Upper lobe of right lung (tissue), 1 donor: ENCODE measurements around the gene FUT7. TPM values are rescaled to one million over a fixed set of nuclear protein-coding genes. Genes with fewer than 3 reads are reported as not detected.
A peak's percentile ranks its signal among the peaks of the same experiment; 100 is the strongest.

Experiments used
- ATAC-seq: fragments of 200-7000 bp; cut with Tn5 transposase; one replicate; pipeline ENCODE4 v1.9.1; 2020; ENCODE audit warnings: mild to moderate bottlenecking, moderate library complexity
- DNase-seq: peaks from one replicate; pipeline ENCODE4 v3.0.0-alpha.2; 2020
- H3K27ac ChIP-seq: fragments of 200-600 bp; one replicate; pipeline ENCODE4 v1.8.0; 2022
- H3K27me3 ChIP-seq: fragments of 200-600 bp; one replicate; pipeline ENCODE4 v1.8.0; 2022; ENCODE audit warnings: mild to moderate bottlenecking
- H3K36me3 ChIP-seq: fragments of 200-600 bp; one replicate; pipeline ENCODE4 v1.8.0; 2022
- H3K4me1 ChIP-seq: fragments of 200-600 bp; one replicate; pipeline ENCODE4 v1.8.0; 2022
- H3K4me3 ChIP-seq: fragments of 200-600 bp; one replicate; pipeline ENCODE4 v1.8.0; 2022; ENCODE audit warnings: mild to moderate bottlenecking
- H3K9me3 ChIP-seq: fragments of 200-600 bp; one replicate; pipeline ENCODE4 v1.8.0; 2022
- intact Hi-C: fragments of 100-400 bp; cut with DNase I; formaldehyde crosslinking; loops from one replicate; pipeline ENCODE4 v1.11.0; 2022
- total RNA-seq: library from RNA; stranded (reverse); fragmentation: NEBNext Ultra II Directional; extraction: Animal tissue kit (Norgen Biotek cat#: 25700); gene quantifications from one replicate; pipeline ENCODE4 v1.2.1, GENCODE V29; 2021
- TF ChIP-seq, protein P1 (sequence below): fragments of 200-600 bp; IDR thresholded peaks from one replicate; pipeline ENCODE4 v1.8.0; 2022; ENCODE audit warnings: antibody characterized with exemption
- donor health status: DM: no; HTN: yes; CAD: no; lungs with severe emphysema.

Gene FUT7
- total RNA-seq, 1 donor from 2014 or later, result 0.81 TPM

DNA sequence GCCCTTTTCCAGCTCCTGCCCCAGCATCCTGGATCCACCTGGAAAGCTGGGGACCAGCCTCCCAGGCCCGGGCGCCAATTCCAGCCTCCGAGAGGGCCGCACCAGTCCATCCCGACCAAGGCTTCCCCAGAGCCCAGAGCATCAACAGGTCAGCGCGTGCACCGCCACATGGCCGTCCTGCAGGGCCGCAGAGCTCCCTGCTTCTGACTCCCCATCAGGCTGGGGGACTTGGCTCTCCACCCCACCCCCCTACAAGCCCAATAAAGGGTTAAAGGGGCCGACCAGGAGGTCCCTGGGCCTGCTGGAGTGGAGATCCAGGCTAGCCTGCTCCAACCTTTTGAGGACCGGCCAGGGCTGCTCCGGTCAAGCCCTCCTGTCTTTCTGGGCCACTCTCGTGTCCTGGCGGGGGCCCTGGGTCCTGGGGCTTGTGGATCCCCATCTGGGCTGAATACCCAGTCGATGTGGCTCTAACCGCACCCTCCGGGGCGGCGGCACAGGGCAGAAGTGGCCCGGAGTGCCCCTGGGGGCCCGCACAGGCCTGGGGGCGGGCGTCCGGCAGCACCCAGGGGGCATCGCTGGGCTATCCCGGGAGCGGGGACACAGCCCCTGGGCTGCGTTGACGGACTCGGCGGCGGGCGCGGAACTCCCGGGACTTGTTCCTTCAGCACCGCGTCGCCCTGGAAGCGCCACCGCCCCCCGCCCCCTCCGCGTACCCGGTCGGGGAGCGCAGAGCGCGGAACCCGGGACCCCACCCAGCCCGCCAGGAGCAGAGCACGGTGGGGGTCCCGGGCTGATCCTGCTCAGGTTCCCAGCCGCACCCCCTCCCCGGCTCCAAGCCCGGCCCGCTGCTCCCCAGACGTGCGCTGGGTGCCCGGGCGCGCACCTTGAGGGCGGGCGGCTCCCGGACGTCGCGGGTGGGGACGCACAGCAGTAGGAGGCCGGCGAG, 21.4 kb upstream of the FUT7 start:
- TF ChIP-seq, protein P1, sequence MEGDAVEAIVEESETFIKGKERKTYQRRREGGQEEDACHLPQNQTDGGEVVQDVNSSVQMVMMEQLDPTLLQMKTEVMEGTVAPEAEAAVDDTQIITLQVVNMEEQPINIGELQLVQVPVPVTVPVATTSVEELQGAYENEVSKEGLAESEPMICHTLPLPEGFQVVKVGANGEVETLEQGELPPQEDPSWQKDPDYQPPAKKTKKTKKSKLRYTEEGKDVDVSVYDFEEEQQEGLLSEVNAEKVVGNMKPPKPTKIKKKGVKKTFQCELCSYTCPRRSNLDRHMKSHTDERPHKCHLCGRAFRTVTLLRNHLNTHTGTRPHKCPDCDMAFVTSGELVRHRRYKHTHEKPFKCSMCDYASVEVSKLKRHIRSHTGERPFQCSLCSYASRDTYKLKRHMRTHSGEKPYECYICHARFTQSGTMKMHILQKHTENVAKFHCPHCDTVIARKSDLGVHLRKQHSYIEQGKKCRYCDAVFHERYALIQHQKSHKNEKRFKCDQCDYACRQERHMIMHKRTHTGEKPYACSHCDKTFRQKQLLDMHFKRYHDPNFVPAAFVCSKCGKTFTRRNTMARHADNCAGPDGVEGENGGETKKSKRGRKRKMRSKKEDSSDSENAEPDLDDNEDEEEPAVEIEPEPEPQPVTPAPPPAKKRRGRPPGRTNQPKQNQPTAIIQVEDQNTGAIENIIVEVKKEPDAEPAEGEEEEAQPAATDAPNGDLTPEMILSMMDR, result no peak
- peaks cover 50% of the 10 kb centered on the region for H3K27me3 ChIP-seq
- peak overlapping the region; percentile 36 for H3K4me3 ChIP-seq
- peak; percentile 23 for ATAC-seq
- H3K36me3 ChIP-seq, result no peaks in the 10 kb centered on the region
- no peaks in the 10 kb centered on the region for H3K9me3 ChIP-seq
- H3K4me1 ChIP-seq, result peaks cover 22% of the 10 kb centered on the region
- intact Hi-C loops, result no loop called here
- no peak for DNase-seq
- no peak overlapping the region for H3K27ac ChIP-seq

DNA sequence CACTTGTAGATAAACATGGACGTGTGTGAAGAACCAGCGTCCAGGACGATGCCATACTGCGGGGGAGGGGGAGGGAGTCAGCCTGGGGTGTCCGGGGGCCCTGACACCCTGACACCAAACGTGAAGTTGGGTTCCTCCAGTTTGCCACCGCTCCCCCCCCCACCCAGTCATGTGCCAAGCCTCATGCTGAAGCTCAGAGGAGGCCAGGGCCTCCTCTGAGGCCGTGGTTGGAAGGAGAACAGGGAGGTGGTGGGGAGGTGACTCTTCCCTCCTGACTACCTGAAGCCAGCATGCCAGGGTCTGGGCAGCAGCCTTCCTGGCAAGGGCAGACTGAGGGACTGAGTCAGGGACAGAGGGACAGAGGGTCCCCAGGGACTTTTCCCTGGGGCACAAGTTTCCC, 20.4 kb upstream of the FUT7 start:
- peaks cover 59% of the 10 kb centered on the region for H3K27me3 ChIP-seq
- intact Hi-C loops, result no loop called here
- no peak overlapping the region for H3K4me3 ChIP-seq
- TF ChIP-seq, protein P1, result no peak
- no peaks in the 10 kb centered on the region for H3K36me3 ChIP-seq
- peaks cover 22% of the 10 kb centered on the region for H3K4me1 ChIP-seq
- ATAC-seq (no peak), DNase-seq (no peak)
- no peaks in the 10 kb centered on the region for H3K9me3 ChIP-seq
- H3K27ac ChIP-seq, result no peak overlapping the region

DNA sequence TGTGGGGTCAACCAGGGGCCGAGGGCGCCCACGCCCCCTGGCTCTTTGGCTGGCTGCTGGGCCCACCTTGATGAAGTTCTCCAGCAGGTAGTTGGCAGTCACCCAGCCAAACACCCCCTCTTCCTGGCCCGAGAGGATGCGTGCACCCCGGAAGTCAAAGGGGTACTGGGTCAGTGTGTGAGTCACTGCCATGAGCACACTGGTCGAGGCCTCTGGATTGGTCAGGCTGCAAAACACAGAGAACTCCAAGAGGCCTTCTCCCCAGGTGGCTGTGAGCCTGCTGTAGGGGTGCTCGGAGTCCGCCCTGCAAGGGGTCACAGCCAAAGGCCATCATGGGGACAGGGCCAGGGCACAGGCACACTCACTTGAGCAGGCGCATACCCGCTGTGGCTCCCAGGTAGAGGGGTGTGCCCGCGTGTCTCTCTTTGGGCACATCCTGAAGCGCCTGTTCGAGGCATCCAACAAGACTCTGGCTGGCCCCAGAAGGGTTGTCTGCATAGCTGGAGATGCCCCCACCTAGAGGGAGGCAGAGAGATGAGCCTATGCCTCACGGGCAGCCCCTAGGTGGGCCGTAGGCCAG, 19.3 kb upstream of the FUT7 start:
- peaks cover 27% of the 10 kb centered on the region for H3K4me1 ChIP-seq
- TF ChIP-seq, protein P1, result no peak
- ATAC-seq (no peak), DNase-seq (no peak)
- H3K4me3 ChIP-seq, result no peak overlapping the region
- no peaks in the 10 kb centered on the region for H3K36me3 ChIP-seq
- H3K27ac ChIP-seq, result no peak overlapping the region
- H3K9me3 ChIP-seq, result no peaks in the 10 kb centered on the region
- intact Hi-C loops, result no loop called here
- peaks cover 61% of the 10 kb centered on the region for H3K27me3 ChIP-seq

DNA sequence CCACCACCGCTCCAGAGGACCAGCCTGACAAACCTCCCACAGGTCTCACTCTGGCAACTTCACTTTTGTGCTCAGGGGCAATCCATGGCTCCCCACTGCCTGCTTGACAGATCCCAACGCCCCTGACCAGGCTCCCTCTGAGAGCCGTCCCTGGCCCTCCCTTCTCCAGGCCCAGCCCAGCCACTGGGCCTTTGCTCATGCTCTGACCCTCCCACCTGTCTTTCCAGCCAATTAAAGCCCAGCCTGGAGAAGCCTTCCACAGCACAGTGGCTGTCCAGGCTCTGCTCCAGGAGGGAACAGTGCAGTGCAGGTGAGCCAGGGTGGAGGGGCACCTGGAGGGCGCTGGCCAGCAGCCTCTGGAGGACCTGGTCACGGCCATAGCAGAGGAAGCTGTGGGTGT, 18.7 kb upstream of the FUT7 start:
- intact Hi-C loops, result no loop called here
- H3K27me3 ChIP-seq, result peaks cover 61% of the 10 kb centered on the region
- H3K4me3 ChIP-seq, result no peak overlapping the region
- no peaks in the 10 kb centered on the region for H3K9me3 ChIP-seq
- no peak for DNase-seq
- peaks cover 25% of the 10 kb centered on the region for H3K4me1 ChIP-seq
- TF ChIP-seq, protein P1, result no peak
- H3K36me3 ChIP-seq, result no peaks in the 10 kb centered on the region
- ATAC-seq, result no peak
- no peak overlapping the region for H3K27ac ChIP-seq

DNA sequence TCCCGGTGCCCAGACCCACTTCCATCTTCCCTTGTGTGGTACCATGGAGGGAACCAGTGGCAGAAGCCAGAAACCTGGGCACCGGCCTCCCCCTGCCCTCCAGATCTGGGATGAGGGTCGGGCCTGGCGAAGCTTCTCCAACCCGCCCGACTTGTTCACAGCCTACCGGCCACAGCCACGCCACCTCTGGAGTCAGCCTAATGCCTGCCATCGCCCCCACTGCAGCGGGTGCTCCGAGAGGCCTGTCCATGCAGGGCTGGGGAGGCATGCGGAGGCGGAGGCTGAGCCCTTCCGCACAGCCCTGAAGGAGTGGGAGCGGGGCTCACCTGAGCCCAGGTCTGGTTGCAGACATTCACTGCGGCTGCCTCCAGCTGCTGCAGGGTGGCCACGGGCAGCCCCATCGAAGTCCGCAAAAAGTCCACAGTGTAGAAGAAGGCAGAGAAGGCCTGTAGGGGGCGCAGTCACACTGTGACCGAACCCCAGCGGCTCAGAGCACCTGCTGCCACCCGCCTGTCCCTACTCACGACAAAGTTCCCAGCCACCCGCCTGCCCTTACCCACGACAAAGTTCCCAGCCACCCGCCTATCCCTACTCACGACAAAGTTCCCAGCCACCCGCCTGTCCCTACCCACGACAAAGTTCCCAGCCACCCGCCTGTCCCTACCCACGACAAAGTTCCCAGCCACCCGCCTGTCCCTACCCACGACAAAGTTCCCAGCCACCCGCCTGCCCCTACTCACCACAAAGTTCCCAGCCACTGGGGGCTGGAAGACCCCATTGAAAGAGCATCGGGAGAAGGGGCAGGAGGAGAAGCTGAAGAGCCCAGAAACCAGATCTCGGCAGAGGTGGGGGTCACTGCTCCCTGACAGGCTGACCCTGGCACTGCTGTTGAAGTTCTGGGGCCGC, 17.9 kb upstream of the FUT7 start:
- peaks cover 24% of the 10 kb centered on the region for H3K4me1 ChIP-seq
- H3K9me3 ChIP-seq, result no peaks in the 10 kb centered on the region
- intact Hi-C loops, result no loop called here
- H3K27ac ChIP-seq, result no peak overlapping the region
- ATAC-seq, result peak; percentile 42
- peaks cover 66% of the 10 kb centered on the region for H3K27me3 ChIP-seq
- no peak overlapping the region for H3K4me3 ChIP-seq
- H3K36me3 ChIP-seq, result no peaks in the 10 kb centered on the region
- TF ChIP-seq, protein P1, result peak; percentile 49
- no peak for DNase-seq
